Stimulated activated CD8-positive, alpha-beta memory T cell treated with anti-CD3 and anti-CD28 coated beads, Interleukin-7, amount 100 ng/mL, for 4 hours (primary cell): ENCODE results near the gene KLHL13.
"Not testable (repeated sequence)": the region's sequence is repeated elsewhere in the genome, so short reads cannot be mapped to it uniquely, and the experiment has no call there.

ENCODE experiments used
- DNase-seq, 2 donors: peaks; one replicate each; pipeline ENCODE4 v3.0.0-alpha.2; 2020; ENCODE audit warnings: low read depth in 2 of 2

Gene KLHL13, protein sequence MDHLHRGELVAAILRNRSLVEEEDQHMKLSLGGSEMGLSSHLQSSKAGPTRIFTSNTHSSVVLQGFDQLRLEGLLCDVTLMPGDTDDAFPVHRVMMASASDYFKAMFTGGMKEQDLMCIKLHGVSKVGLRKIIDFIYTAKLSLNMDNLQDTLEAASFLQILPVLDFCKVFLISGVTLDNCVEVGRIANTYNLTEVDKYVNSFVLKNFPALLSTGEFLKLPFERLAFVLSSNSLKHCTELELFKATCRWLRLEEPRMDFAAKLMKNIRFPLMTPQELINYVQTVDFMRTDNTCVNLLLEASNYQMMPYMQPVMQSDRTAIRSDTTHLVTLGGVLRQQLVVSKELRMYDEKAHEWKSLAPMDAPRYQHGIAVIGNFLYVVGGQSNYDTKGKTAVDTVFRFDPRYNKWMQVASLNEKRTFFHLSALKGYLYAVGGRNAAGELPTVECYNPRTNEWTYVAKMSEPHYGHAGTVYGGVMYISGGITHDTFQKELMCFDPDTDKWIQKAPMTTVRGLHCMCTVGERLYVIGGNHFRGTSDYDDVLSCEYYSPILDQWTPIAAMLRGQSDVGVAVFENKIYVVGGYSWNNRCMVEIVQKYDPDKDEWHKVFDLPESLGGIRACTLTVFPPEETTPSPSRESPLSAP

DNA sequence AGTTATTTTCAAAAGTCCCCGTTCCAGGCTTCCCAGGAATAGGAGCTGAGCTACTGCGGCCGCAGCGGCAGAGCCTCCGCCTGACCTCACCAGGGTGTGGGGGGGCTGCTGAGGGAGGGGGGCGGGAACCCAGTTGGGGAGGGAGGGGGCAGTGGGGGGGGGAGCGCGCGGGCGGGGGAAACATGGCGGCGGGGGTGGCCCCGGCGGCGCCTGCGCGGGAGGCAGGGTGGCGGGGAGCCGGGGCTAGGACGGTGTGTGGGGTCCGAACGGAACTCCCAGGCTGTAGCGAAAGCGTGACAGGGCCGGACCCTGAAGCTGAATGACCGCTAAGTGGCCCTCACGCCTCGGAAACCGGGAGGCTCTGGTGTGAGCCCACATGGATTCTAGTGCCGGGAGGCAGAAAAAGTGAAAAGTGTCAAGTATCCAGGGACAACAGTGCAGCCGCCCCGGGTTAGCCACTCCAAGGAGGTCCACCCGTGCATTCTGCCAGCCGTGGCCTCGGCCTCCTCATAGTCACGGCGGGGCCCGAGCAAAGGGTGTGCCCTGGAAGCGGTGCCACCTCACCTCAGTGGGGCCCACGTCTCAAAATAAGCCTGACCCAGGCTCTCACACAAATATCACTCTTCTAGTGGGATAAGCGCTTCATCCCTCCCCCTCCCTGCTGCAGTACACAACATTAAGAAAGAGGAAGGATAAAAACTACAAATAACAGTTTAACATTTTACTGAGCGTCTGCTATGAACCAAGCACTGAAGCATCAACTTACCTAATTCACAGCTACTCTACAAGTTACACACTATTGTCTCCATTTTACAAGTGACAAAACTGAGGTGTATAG, at the start of gene KLHL13:
Gene KLHL13 (minus strand): TSS at position 98 of the 838 bp plus-strand sequence. CDS start 88,337 bp downstream, outside the sequence.
- DNase-seq = peak in 1 of 2 donors; percentile 17

DNA sequence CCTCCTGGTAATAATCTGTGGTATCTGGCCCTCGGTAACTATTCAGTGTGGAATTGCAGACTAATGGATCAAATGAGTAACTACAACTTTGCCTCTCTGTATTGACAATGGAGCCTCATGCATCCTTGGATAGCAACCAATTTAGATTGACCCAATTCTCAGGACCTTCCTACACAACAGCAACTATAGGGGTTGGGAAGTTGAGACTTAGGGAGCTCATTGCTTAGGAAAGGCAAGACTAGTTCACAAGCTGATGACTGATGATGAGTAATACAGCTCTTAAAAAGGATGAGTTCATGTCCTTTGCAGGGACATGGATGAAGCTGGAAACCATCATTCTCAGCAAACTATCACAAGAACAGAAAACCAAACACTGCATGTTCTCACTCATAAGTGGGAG, 47.5 kb upstream of the KLHL13 start:
- DNase-seq = no peak

DNA sequence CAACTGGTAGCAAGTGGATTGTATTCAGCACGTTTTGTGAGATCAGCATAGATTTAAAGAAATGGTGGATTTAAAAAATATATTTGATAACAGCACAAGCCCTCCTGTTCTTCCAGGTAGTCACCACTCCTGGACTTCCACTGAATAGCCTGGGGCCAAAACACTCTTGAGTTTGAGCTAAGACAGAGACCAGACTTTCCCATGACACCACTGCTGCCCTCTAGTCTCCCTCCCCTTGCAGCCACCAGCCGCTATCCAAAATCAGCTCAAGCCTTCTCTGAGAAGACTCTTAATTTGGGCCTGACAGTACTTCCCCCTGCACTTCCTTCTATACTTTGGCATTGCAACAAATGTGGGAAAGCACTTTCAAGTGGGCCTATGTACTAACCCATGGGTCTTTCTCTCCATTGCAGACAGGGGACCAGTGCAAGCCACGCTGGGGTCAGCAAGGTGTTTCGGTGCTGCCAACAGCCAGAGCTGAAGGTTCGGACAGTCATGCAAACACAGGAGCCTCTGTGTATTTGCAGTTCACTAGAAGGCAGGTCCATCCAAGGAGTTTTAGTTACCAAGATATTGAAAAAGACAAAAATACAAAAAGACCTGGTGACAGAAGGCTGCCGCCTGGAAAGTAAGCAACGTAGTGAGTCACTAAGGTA, 40.5 kb upstream of the KLHL13 start:
- DNase-seq = no peak

DNA sequence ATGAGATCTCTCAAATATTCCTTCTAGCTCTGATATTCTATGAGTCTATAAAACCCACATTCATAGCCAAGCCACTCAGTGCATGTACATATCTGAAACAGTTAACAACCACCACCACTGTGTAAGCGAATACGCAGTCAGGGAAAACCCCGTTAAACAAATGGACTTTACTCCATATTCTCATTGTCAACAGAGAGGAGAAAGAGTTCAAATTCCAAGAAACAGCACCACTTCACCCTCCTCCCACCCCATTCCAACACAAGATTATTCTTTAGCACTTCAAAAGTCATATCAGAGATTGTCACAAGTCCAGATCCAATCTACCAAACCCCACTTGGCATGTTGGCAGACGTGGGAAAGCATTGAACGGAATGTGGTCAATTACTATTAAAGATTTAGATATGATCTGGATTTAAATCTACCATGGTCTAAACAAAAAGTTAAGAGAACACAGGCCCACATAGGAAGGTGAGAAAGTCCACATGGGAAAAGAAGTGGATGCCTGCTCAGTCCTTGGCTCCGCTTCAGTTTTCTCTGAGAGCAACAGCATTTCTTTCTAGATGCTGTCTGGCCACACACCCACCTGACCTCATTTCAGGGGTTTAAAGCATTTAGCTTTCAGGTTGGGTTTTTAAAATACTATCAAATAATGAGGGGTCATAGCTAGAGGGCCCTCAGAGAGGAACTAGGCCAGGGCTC, 39.8 kb upstream of the KLHL13 start:
- DNase-seq = no peak

DNA sequence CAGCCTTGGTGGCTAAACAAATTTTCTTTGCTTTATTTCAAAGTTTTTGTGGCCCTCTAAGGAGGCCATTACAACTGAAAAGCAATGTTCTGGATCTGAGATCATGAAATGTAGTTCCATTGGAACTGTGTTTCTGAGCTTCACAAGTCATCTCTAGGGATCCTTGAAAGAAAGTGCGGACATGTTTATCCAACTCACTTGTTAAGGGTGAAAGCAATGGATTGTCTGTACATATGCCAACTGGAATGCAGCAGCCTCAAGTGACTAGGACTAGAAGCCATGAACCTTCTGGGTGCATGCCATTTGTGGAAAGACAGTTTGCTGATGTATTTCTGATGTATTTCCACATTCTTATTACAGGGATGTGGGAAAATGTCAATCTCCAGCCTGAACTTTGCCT, 36.7 kb upstream of the KLHL13 start:
- no peak for DNase-seq

DNA sequence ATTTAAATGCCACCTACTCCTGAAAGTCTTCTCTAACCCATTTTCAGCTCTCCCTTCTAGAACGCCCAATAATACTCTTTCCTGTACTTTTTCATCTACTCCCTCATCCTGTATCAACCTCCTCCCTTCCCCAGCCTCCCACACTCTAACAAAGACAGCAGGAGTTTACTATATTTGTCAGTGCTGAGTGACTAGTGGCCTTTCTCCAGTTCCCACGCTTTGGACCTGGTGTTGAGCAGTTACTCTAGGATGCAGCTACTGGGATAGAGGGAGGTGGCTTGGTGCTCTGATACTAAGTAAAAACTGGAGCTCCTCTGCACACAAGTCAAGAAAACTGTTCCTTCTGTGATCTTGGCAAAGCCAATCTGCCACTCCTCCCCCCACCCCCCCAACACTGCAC, 36.1 kb upstream of the KLHL13 start:
- no peak for DNase-seq

DNA sequence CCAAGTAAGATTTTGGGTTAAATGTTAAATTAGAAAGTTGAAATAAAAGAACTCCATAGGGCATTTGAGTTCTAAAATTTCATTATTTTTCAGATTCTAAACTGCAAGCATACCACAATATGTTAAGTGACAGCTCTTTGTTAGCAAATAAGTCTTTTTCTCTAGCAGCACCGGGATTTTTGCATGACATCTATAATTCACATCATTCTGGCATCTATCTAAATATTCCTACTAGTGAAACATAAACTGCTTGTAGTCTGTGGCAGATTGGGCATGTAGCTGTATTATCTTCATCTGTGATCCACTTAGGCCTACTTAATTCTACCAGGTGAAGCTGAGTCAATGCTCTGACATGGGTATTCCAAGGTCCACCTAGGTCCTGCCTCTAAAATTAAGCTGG, 32.1 kb upstream of the KLHL13 start:
- DNase-seq = no peak

DNA sequence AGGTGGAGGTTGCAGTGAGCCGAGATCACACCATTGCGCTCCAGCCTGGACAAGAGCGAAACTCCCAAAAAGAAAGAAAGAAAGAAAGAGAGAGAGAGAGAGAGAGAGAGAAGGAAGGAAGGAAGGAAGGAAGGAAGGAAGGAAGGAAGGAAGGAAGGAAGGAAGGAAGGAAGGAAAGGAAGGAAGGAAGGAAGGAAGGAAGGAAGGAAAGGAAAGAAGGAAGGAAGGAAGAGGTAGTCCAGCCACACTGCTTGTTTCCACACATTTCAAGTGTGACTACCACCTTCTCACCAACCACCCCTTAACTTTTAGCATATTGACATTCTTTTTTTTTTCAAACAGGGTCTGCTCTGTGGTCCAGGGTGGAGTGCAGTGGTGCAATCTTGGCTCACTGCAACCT, 31.2 kb upstream of the KLHL13 start:
- DNase-seq = not testable (repeated sequence)

DNA sequence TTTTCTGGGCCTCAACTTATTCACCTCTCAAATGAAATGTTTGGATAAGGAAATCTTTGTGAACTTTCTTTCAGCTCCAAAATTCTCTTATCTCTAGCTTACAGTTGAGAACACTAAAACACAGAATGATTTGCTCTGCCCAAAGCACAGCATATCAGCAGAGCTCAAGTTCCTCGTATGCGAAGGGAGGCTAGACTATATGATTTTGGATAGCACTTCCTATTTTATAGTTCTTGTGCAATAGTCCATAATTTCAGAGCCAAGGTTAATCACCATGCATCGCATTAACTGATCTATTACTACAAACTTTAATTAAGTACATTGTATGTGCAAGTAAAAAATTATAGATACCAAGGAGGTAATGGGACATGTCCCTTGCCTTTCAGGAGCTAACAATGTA, 27.0 kb upstream of the KLHL13 start:
- DNase-seq = no peak

DNA sequence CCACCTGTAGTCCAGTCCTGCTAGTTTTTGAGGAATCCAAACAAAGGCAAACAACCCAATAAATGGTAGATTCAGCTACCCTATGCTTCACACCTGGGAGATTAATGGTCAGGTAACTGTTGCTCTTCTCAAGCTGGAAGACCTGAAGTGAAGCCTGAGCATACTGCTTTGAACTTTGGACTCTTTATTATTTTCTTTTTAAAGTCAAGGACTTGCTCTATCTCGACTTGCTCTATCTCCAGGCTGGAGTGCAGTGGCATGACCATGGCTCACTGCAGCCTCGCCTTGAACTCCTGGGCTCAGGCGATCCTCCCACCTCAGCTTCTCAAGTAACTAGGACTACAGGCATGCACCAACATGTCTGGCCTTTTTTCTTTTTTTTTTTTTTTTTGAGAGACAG, 14.7 kb upstream of the KLHL13 start:
- no peak for DNase-seq

DNA sequence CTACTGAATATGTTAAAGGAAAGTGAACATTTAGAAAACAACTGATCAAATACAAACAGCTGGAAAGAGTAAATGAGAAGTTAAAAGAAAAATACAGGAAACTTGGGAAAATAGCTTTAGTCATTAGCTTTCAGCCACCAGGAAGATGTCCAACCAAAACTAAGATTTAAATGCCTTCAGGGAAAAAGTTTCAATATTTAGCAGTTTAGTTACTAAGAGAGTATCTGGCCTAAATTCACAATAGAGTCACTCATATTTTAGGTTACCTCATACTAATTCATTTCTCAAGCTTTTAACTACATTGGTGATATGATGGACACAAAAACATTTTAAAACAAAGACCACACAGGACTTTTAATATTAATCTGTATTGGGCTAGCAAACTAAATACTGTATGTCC, 13.1 kb upstream of the KLHL13 start:
- no peak for DNase-seq

DNA sequence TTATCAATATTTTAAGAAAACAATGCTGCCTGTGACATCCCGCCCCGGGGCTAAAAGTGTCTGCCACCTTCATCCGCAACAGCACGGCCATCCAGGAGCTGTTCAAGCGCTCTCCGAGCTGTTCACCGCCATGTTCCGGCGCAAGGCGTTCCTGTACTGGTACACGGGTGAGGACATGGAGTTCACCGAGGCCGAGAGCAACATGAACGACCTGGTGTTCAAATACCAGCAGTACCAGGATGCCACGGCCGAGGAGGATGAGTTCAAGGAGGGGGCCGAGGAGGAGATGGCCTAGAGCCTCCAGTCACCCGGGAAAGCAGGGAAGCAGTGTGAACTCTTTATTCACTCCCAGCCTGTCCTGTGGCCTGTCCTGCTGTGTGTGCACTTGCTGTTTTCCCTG, 12.1 kb upstream of the KLHL13 start:
- no peak for DNase-seq

DNA sequence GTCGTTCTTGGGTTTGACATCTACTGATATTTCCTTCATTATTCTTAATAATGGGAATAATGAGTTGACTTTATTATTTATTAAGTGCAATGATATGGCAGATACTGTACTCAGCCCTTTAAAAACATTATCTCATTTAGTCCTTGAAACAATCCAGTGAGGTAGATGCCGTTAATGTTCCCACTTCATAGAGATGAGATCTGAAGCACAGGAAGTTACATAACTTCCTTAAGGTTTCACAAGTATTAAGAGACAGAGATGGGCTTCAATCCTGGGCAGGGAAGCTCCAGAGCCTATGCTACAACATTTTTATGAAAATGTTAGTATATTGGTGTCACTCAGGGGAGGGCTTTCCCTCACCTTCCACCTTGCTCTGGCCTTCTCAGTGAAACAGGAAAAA, 9.7 kb upstream of the KLHL13 start:
- DNase-seq = no peak

DNA sequence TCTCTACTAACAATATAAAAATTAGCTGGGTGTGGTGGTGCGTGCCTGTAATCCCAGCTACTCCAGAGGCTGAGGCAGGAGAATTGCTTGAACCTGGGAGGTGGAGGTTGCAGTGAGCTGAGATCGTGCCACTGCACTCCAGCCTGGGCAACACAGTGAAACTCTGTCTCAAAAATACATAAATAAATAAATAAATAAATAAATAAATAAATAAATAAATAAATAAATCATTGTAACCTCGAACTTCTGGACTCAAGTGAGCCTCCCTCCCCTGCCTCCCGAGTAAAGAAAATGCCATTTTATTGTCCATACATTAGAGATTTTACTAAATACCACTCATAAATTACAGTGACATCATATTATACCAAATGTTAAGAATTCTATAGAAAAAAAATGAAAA, 7.6 kb upstream of the KLHL13 start:
- DNase-seq = not testable (repeated sequence)

DNA sequence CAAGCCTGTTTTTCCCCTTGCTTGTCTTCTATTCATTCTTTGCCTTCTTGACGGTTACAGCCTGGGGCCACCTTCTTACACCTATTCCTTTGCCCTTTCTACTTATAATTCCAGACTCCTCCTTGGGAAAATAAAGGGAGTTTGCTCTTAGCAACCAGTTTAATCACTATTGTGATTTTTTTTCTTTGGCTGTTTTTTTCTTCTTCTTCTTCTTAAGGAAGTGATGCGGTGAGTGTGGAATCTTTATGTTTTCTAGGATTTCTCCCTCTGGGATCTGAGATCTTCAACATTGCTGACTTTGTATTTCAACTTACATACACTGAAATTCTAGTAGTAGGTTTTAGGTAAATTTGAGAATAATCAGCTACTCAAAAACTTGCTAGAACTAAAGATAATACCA, 1.1 kb upstream of the KLHL13 start:
- no peak for DNase-seq

DNA sequence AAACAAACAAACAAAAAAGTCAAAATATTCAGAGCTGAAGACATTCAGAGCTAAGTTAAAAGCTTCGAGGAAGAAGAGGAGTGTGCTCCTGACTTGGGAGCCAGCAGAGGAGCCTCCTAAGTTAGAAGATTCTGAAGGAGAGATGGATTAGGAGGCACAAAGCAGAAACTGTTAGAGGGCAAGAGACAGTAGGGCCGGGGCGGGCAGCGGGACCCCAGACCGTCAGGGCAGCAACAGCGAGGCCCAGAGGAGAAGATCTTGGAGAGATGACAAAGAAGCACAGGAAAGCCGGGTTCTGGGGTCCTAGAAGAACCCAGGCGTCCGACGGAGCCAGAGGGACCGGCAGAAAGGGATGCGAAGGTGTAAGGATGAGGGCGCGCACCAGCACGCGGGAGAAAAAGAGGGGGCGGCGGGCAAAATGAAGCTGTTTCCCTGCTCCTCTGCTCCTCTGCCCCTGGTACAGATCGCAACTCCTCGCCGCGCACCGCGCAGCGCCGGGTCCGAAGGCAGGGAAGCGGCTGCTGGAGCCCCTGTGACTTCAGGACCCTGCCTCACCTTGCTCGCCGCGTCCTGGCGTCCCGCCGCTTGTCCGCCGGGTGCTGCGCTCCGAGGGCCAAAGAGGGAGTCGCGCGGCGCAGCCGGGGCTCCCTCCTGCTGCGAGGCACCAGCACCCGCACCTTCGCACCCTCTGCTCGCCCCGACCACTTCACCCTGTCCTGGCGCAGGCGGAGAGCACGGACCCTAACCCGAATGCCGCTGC, 477 bp downstream of the KLHL13 start:
- DNase-seq = no peak

DNA sequence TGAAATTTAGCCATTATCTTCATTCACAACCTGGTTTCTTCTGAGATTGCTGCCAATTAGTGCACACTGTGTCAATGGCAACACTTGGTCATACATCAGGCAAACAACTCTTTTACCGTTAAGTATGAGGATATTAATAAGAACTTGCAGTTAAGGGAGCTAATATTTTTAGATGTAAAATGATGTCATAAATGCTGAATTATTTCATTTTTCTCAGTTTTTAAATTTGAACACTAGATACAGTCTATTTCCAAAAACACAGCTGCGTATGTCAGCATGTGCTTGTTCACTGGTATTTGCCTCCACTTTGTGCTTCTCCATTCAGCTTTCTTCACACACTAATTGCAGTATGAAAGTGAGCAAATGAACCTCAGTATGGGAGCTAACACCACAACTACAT, 1.6 kb downstream of the KLHL13 start:
- DNase-seq = no peak

DNA sequence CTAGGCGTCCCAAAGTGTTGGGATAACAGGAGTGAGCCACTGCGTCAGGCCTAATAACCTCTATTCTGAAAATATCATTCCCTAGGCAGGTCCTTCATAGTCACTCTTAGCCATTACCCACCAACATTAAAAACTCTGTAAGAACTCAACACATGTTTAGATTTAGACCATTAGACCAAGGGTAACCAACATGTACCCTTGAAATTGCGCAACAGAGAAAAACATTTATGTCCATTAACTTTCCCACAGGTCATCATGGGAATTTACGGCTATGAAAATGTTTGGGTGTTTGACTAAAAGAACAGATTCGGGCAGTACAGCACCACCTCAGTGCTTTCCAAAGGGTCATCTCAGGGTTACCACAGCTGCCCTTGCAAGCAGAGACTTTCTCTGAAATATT, 7.5 kb downstream of the KLHL13 start:
- DNase-seq = no peak

DNA sequence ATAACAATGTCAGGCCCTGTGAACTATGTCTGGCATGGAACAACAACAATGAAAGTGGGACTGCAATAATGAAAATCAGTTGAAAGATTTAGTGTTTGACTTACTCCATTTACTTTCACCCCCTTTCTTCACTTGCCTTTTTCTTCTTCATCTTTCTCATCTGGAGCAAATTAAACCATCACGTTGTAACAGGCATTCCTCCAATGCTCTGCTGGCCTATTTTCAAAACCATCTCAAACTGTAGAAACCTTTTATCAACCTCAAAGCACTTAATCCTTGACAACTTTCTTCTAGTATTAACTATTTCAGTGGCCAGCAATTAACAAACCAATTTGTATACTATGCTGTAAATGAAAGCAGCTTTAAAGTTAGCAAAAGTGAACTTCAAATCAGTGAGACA, 8.3 kb downstream of the KLHL13 start:
- DNase-seq = no peak

DNA sequence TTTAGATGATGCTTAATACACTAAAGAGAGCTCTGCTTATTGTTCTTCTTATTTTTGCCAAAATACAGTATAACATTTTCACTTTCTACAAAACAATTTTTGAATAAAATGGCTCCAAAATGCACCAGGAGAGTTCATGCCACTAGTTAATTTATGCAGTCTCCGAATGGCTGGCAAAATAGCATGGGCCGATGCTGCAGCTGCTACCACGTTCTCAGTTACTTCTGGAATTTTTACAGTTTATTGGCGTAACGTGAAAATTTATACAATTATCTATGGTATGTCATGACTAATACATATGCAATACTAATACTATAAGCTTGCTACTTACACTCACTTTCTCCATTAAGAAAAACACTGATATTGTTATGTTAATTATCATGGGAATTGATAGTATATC, 16.5 kb downstream of the KLHL13 start:
- no peak for DNase-seq

DNA sequence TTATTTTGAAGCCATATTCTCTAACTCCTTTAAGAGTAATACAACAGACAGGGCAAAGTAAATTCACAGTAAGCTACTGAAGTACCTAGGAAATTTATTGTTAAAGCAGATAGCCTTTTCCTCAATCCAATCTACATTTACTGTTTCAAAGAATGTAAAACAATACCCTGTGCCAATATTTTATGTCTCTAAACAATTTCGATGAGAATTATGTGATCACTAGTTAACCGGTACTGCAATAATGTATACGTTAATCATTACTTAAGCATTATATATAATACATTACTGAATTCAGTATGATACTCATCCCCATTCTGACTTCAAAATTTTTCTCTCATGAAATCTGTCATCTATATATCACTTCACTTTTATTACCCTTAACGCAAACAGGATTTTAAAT, 28.5 kb downstream of the KLHL13 start:
- DNase-seq = no peak
